OCI-LY3 (cell line): ENCODE measurements around the gene EWSR1.

ENCODE experiments used
- EZH2phosphoT487 ChIP-seq: fragments of 200-600 bp; shearing (Covaris generic); IDR thresholded peaks from 2 replicates; pipeline ENCODE4 v1.6.1; 2018; ENCODE audit warnings: antibody characterized with exemption, mixed run types, low read depth
- TF ChIP-seq, protein P1 (sequence below): fragments of 200-600, 300-600 bp; sonication (generic); IDR thresholded peaks from 2 replicates; pipeline ENCODE4 v1.5.1; 2014; ENCODE audit warnings: antibody characterized with exemption, low read length, low read depth

DNA sequence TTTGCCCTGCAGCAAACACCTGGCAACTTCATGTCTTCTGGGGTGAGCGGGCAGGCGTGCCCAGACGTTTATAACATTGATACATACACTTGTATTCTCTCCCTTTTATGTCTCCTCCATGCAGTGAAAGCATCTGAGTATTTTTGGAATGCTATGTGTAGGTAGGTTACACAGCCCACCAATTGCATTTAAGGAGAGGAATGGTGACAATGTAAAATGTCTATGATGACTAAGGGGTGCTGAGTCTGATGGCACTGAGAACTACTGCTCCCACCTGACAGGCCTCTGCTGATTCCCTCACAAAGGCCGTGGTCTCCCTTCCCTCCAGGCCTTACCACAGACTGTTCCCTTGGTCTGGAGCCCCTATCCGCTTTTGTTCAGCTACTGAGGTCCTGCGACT, 70.3 kb downstream of the EWSR1 start:
- TF ChIP-seq, protein P1, sequence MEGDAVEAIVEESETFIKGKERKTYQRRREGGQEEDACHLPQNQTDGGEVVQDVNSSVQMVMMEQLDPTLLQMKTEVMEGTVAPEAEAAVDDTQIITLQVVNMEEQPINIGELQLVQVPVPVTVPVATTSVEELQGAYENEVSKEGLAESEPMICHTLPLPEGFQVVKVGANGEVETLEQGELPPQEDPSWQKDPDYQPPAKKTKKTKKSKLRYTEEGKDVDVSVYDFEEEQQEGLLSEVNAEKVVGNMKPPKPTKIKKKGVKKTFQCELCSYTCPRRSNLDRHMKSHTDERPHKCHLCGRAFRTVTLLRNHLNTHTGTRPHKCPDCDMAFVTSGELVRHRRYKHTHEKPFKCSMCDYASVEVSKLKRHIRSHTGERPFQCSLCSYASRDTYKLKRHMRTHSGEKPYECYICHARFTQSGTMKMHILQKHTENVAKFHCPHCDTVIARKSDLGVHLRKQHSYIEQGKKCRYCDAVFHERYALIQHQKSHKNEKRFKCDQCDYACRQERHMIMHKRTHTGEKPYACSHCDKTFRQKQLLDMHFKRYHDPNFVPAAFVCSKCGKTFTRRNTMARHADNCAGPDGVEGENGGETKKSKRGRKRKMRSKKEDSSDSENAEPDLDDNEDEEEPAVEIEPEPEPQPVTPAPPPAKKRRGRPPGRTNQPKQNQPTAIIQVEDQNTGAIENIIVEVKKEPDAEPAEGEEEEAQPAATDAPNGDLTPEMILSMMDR, result no peak
- TF ChIP-seq EZH2phosphoT487, result no peak
